ENCODE measurements around the gene DYNLT2.

- TF ChIP-seq, protein P1, sequence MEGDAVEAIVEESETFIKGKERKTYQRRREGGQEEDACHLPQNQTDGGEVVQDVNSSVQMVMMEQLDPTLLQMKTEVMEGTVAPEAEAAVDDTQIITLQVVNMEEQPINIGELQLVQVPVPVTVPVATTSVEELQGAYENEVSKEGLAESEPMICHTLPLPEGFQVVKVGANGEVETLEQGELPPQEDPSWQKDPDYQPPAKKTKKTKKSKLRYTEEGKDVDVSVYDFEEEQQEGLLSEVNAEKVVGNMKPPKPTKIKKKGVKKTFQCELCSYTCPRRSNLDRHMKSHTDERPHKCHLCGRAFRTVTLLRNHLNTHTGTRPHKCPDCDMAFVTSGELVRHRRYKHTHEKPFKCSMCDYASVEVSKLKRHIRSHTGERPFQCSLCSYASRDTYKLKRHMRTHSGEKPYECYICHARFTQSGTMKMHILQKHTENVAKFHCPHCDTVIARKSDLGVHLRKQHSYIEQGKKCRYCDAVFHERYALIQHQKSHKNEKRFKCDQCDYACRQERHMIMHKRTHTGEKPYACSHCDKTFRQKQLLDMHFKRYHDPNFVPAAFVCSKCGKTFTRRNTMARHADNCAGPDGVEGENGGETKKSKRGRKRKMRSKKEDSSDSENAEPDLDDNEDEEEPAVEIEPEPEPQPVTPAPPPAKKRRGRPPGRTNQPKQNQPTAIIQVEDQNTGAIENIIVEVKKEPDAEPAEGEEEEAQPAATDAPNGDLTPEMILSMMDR (IDR thresholded peaks at IDR 0.05; ENCODE audit: low read depth, low read length), result no peak
- no peak for TF ChIP-seq POLR2A (IDR thresholded peaks at IDR 0.05; ENCODE audit: extremely low read depth, insufficient read length)
- no peak for TF ChIP-seq MAX (IDR thresholded peaks at IDR 0.05; ENCODE audit: low read depth, low read length)
Observed at GRCh38 chr6:169786349-169786748, 35.0 kb upstream of the DYNLT2 start.

Data from NB4 (cell line).